Neural crest cell (in vitro differentiated cells): Measurements from ENCODE around the gene TMC1. TPM values are rescaled to one million over a fixed set of nuclear protein-coding genes. Genes with fewer than 3 reads are reported as not detected.
"Not testable (repeated sequence)": the region's sequence is repeated elsewhere in the genome, so short reads cannot be mapped to it uniquely, and the experiment has no call there.

Source experiments
- DNase-seq: peaks from one replicate; pipeline ENCODE4 v3.0.0; 2021; ENCODE audit warnings: low read depth, mixed read lengths, low spot score
- H3K27ac Mint-ChIP-seq: one replicate; pipeline ENCODE4 v1.8.0; 2021; ENCODE audit warnings: mild to moderate bottlenecking, mixed read lengths; ENCODE audit not compliant: unreplicated experiment
- H3K27me3 Mint-ChIP-seq: 2 replicates; pipeline ENCODE4 v1.8.0; 2021; ENCODE audit warnings: low read depth, mild to moderate bottlenecking, mixed read lengths
- H3K36me3 Mint-ChIP-seq: 2 replicates; pipeline ENCODE4 v1.8.0; 2021; ENCODE audit warnings: low read depth, mild to moderate bottlenecking, mixed read lengths
- H3K4me1 Mint-ChIP-seq: 2 replicates; pipeline ENCODE4 v1.8.0; 2021; ENCODE audit warnings: mixed read lengths
- H3K4me3 Mint-ChIP-seq: one replicate; pipeline ENCODE4 v1.8.0; 2021; ENCODE audit warnings: mild to moderate bottlenecking, mixed read lengths
- H3K9me3 Mint-ChIP-seq: 2 replicates; pipeline ENCODE4 v1.8.0; 2021; ENCODE audit warnings: mixed read lengths
- long read RNA-seq: library from polyadenylated mRNA; unstranded; transcript quantifications from one replicate; pipeline ENCODE4 v2.0.0, GENCODE V29; 2020
- total RNA-seq: library from RNA; stranded (reverse); gene quantifications from 2 replicates; pipeline ENCODE4 v1.2.1, GENCODE V29; 2021
- TF ChIP-seq, protein P1 (sequence below): fragments of 200-600 bp; sonication (generic); conservative IDR thresholded peaks from 2 replicates; pipeline ENCODE4 v1.5.0; 2021; ENCODE audit warnings: antibody characterized with exemption, mild to moderate bottlenecking

TMC1 gene
- total RNA-seq = 0.33 and 0.36 TPM in 2 replicates
- long read RNA-seq = 0 reads

DNA sequence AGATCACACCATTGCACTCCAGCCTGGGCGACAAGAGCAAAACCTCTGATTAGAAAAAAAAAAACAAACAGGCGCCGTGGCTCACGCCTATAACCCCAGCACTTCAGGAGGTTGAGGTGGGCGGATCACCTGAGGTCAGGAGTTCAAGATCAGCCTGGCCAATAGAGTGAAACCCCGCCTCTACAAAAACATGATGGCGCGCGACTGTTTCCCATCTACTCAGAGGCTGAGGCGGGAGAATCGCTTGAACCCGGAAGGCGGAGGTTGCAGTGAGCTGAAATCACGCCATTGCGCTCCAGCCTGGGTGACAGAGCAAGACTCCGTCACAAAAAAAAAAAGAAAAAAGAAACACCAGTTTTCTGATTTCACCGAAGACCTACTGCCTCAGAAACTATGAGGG is at the start of gene TMC1:
Gene TMC1, plus strand, starts transcription at position 193 of the 400 bp plus-strand sequence. CDS start 127,041 bp downstream, outside the sequence.
- peaks cover 22% of the 10 kb centered on the region for H3K4me1 Mint-ChIP-seq
- H3K9me3 Mint-ChIP-seq = not testable (repeated sequence)

DNA sequence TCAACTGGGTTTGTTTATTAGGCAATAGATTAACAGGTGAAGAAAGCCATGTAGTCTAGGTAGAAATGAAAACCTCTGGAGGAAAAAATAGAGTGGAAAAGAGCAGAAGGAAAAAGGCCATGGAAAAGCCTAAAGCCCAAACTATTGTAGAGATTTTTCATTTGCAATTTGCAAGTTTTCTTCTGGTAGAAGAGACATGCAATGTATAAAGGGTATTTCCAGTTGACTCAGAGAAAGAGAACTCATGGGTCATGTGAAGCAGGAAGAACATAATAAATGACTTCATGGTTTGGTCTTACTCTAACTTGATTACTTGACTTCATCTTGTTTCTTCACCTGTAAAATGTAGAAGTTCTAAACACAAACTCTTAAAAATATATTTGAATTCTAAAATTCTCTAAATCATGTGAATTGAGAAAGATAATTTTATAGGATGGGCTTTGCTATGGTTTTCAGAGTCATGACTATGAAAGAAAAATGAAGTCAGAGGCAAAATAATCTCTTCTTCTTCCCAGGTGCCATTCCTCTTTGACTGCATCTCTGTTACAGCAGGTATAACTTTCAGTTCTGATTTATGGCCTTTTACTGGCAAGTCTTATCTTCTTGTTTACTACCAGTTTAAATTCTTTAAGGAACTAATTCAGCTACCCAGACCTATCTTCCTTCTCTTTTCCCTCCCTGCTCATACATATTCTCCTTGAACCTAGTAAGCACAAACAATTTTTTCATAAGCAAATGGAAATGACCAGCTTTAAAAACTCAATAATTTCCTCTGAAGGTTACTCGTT is 47.7 kb upstream of the TMC1 start:
- Mint-ChIP-seq H3K4me3 (no peak overlapping the region), H3K27me3 (no peaks in the 10 kb centered on the region), H3K36me3 (no peaks in the 10 kb centered on the region), H3K27ac (no peak overlapping the region), H3K4me1 (peaks cover 16% of the 10 kb centered on the region), H3K9me3 (no peaks in the 10 kb centered on the region)
- TF ChIP-seq, protein P1, sequence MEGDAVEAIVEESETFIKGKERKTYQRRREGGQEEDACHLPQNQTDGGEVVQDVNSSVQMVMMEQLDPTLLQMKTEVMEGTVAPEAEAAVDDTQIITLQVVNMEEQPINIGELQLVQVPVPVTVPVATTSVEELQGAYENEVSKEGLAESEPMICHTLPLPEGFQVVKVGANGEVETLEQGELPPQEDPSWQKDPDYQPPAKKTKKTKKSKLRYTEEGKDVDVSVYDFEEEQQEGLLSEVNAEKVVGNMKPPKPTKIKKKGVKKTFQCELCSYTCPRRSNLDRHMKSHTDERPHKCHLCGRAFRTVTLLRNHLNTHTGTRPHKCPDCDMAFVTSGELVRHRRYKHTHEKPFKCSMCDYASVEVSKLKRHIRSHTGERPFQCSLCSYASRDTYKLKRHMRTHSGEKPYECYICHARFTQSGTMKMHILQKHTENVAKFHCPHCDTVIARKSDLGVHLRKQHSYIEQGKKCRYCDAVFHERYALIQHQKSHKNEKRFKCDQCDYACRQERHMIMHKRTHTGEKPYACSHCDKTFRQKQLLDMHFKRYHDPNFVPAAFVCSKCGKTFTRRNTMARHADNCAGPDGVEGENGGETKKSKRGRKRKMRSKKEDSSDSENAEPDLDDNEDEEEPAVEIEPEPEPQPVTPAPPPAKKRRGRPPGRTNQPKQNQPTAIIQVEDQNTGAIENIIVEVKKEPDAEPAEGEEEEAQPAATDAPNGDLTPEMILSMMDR = no peak
- no peak for DNase-seq

More for the DNA sequence above, at the start of gene TMC1:
- H3K4me3 Mint-ChIP-seq, H3K27me3 Mint-ChIP-seq, H3K36me3 Mint-ChIP-seq, DNase-seq, H3K27ac Mint-ChIP-seq: not testable (repeated sequence)

DNA sequence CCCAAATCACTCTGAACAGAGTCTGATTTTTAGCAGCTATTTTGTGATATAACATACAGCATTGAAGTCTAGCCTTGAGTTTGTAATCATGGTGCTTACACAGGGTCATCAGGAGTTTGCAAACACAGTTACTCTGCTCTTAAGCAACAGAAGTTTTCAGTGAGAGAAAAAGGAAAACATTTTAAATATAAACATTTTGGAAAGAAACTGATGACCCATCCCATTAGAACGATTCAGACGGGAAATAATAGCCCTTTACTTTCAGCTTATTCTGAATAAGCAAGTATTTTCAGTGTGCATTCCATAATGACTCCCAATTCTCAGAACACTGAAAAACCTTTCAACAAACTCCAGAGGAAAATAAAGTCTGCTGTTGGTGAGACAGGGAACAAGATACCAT is 46.7 kb upstream of the TMC1 start:
- TF ChIP-seq, protein P1 = no peak
- H3K36me3 Mint-ChIP-seq = no peaks in the 10 kb centered on the region
- H3K27me3 Mint-ChIP-seq = no peaks in the 10 kb centered on the region
- H3K4me3 Mint-ChIP-seq = no peak overlapping the region
- no peak for DNase-seq
- H3K9me3 Mint-ChIP-seq = no peaks in the 10 kb centered on the region
- H3K27ac Mint-ChIP-seq = no peak overlapping the region
- peaks cover 16% of the 10 kb centered on the region for H3K4me1 Mint-ChIP-seq

DNA sequence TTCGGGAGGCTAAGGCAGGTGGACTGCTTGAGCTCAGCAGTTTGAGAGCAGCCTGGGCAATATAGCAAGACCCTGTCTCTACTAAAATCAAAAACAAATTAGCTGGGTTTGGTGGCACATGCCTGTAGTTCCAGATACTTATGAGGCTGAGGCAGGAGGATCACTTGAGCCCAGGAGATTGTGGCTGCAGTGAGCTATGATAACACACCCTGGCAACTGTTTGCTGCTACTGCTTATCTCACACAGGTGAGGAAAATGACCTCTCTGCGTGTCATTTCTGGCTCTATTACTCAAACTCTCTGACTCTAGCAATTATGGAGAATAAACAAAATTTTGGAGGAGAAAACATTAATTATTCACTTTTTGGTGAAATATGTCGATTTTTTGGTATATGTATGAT is 45.3 kb upstream of the TMC1 start:
- Mint-ChIP-seq H3K36me3 (no peaks in the 10 kb centered on the region), H3K27ac (no peak overlapping the region), H3K27me3 (no peaks in the 10 kb centered on the region), H3K4me3 (no peak overlapping the region), H3K9me3 (no peaks in the 10 kb centered on the region), H3K4me1 (peaks cover 14% of the 10 kb centered on the region)
- DNase-seq = no peak
- TF ChIP-seq, protein P1 = no peak

DNA sequence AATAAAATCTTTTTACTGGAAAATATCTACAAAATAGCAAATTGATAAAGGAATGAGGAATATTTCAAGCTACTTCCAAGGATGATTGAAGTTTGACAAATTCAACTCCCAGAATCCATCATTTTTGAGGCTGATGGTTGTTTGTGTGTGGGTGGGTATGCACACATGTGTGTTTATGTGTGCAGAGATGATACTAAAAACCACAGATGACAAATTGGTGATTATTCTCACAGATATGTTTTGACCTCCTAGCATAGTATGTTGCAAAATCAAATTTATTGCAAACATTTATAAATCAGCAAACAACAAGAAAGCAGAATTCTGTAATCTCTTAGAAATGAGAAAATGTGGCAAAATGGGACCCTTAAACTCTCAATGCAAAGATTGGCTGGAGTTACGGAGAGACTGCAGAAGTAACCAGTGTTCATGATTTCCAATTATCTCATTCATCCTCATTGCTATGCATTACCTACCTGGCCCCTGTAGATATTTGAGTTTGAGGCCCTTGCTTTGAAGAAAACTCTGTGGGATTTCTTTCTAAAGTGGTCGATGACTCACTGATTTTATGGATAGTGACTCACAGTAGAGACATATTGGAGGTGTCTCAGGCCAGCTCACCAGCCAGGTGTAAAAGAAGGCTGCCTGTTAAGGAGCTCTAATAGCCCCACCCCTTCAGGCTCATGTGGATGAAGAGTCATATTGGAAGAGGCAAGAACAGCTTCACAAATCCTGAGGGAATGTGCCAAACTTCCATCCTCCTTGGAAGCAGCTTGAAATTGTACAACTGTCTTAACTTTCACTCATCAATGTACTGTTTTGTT is 44.6 kb upstream of the TMC1 start:
- TF ChIP-seq, protein P1 = no peak
- no peaks in the 10 kb centered on the region for H3K36me3 Mint-ChIP-seq
- no peak overlapping the region for H3K27ac Mint-ChIP-seq
- DNase-seq = no peak
- peaks cover 10% of the 10 kb centered on the region for H3K4me1 Mint-ChIP-seq
- H3K9me3 Mint-ChIP-seq = no peaks in the 10 kb centered on the region
- no peaks in the 10 kb centered on the region for H3K27me3 Mint-ChIP-seq
- H3K4me3 Mint-ChIP-seq = no peak overlapping the region
